ENCODE measurements around the gene ADCY5.

ADCY5 gene

DNA sequence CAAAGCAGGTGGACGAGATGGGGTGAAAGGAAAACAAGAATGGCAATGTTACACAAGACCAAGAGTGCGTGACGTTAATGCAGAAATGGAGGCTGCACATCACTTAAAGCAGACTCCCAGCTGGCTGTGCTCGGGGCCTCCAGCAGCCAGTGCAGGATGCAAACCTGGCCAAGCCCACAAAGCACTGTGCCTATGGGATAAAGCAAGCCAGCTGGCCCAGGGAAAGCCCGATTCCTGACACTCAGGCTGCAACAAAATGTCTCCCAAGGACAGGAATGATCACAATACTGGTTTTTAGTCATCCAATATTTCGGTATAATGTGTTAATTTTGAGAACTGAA lies 161.0 kb downstream of the ADCY5 start:
- Histone ChIP-seq H3K9ac (ENCODE audit: low read depth, low read length) (no peak overlapping the region), H3K9me3 (replicated peaks; ENCODE audit: low read length) (no peaks in the 10 kb centered on the region), H3K36me3 (ENCODE audit: insufficient read depth, low read length) (no peaks in the 10 kb centered on the region), H3K27me3 (ENCODE audit: control insufficient read depth, insufficient read depth, low read length) (no peaks in the 10 kb centered on the region), H3K4me3 (ENCODE audit: low read length) (no peak overlapping the region), H3K4me1 (ENCODE audit: control insufficient read depth, insufficient read depth, low read length) (no peaks in the 10 kb centered on the region), H3K4me2 (ENCODE audit: low read length) (no peak overlapping the region)

DNA sequence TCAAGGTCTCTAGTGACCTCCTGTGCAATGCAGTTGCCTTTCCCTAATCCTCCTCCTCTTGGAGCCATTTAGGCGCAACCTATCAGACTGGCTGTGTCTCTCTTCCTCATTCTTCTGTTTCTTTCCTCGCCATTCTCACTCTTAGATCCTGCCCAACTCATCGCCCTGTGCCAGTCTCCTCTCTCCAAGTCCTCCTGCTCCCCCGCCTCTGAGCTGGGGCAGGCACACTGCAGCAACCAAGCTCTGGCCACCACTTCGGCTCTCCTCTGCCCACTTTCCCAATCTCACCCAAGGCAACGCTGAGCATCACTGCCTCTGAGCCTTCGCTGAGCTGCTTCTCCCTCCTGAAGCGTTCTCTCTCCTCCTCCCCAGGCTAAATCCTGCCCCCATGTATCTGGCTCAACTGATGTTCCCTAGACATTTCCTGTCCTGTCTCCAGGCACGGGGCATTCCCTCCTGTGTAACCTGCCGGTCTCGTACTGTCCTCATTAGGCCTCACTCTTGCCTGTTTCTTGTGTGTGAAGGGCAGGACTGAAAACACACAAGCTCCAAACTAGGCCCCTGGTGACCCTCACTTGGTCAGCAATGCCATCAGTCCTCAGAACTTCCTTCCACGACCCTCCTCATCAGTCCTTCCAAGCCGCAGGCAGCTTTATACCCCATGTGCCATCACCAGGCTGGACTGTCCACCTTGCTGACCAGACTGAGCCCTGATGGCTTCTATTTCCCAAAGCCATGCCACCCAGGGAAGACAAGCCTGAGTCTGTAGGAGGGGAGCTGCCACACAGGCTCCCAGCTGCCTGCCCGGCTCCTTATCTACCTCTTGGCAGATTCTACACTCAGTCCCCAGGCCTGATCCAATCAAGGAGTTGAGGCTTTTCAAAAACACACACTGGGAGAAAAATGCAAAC lies 161.6 kb downstream of the ADCY5 start:
- Histone ChIP-seq H3K4me1 (ENCODE audit: control insufficient read depth, insufficient read depth, low read length) (no peaks in the 10 kb centered on the region), H3K4me3 (ENCODE audit: low read length) (no peak overlapping the region), H3K9ac (ENCODE audit: low read depth, low read length) (no peak overlapping the region), H3K9me3 (replicated peaks; ENCODE audit: low read length) (no peaks in the 10 kb centered on the region), H3K4me2 (ENCODE audit: low read length) (no peak overlapping the region), H3K36me3 (ENCODE audit: insufficient read depth, low read length) (no peaks in the 10 kb centered on the region), H3K27me3 (ENCODE audit: control insufficient read depth, insufficient read depth, low read length) (no peaks in the 10 kb centered on the region)

DNA sequence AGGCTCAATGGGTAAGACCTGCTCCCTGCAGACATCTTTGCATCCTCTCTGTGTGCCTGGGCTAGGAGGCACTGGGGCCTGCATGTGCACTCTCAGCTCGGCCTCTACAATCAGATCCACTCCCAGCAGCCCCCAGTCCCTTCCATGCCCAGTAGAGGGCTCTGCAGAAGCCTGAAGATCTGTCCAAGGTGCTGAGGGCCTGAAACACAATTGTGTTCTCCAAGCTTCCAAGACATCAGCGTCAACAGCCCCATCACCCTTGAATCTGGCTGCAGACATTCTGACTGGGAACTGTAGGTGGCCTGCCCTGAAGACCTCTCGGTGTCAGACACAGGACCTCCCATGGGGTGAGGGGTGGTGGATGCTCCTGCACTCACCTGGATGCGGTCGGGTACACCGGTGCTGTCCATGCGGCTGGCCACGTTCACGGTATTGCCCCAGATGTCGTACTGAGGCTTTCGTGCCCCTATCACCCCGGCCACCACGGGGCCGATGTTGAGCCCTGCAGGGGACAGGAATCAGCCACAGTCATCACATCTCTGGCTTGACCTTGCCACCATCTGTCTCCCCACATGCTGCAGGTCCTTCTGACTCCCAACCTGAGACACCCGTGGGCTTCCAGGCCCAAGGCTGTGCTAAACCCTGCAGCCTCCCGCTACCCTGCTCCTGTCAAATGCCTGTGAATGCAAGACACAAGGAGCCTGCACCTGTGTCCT lies 162.4 kb downstream of the ADCY5 start:
- Histone ChIP-seq H3K4me2 (ENCODE audit: low read length) (no peak overlapping the region), H3K4me1 (ENCODE audit: control insufficient read depth, insufficient read depth, low read length) (no peaks in the 10 kb centered on the region), H3K36me3 (ENCODE audit: insufficient read depth, low read length) (no peaks in the 10 kb centered on the region), H3K9ac (ENCODE audit: low read depth, low read length) (no peak overlapping the region), H3K4me3 (ENCODE audit: low read length) (no peak overlapping the region), H3K27me3 (ENCODE audit: control insufficient read depth, insufficient read depth, low read length) (no peaks in the 10 kb centered on the region), H3K9me3 (replicated peaks; ENCODE audit: low read length) (no peaks in the 10 kb centered on the region)

DNA sequence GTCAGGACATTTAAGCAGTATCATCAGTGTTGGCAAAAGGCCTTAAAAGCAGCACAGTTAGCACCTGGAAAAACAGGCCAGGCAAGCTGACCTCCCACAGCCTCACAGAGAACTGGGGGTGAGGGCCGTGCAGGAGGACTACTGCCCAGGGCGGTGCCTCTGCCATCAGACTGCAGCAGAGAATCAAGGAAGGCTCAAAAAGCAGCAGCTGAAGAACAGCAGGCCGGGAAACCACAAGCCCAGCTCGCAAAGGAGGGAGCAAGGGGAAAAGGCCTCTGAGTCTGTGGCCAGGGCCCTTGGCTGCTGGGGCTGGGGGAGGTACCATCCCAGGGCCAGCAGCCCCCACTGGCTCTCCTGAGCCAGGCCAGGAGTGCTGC lies 163.0 kb downstream of the ADCY5 start:
- H3K27me3 ChIP-seq (ENCODE audit: control insufficient read depth, insufficient read depth, low read length), result no peaks in the 10 kb centered on the region
- no peaks in the 10 kb centered on the region for H3K36me3 ChIP-seq (ENCODE audit: insufficient read depth, low read length)
- no peaks in the 10 kb centered on the region for H3K9me3 ChIP-seq (replicated peaks; ENCODE audit: low read length)
- H3K4me1 ChIP-seq (ENCODE audit: control insufficient read depth, insufficient read depth, low read length), result no peaks in the 10 kb centered on the region
- no peak overlapping the region for H3K4me3 ChIP-seq (ENCODE audit: low read length)
- H3K4me2 ChIP-seq (ENCODE audit: low read length), result no peak overlapping the region
- no peak overlapping the region for H3K9ac ChIP-seq (ENCODE audit: low read depth, low read length)

DNA sequence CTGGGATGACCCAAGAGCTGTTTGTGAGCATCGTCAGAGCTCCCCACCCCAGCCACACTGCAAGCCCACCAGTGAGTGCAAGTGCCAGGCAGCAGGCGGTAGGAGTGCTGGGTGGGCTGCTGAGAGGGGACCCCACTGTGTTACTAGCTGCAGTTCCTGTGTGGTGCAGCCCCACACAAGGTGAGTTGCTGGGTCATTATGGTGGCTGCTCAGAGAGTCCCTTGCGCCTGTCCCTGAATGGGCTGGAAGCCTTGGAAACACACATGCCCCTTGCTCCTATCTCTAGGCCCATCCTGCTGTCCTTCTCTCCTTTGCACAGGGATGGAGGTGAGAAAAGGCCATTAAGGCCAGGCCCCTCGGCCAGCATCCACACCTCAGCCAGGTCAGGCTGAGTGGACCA lies 163.4 kb downstream of the ADCY5 start:
- Histone ChIP-seq H3K9ac (ENCODE audit: low read depth, low read length) (no peak overlapping the region), H3K4me1 (ENCODE audit: control insufficient read depth, insufficient read depth, low read length) (no peaks in the 10 kb centered on the region), H3K4me2 (ENCODE audit: low read length) (no peak overlapping the region), H3K9me3 (replicated peaks; ENCODE audit: low read length) (no peaks in the 10 kb centered on the region), H3K36me3 (ENCODE audit: insufficient read depth, low read length) (no peaks in the 10 kb centered on the region), H3K4me3 (ENCODE audit: low read length) (no peak overlapping the region), H3K27me3 (ENCODE audit: control insufficient read depth, insufficient read depth, low read length) (no peaks in the 10 kb centered on the region)

DNA sequence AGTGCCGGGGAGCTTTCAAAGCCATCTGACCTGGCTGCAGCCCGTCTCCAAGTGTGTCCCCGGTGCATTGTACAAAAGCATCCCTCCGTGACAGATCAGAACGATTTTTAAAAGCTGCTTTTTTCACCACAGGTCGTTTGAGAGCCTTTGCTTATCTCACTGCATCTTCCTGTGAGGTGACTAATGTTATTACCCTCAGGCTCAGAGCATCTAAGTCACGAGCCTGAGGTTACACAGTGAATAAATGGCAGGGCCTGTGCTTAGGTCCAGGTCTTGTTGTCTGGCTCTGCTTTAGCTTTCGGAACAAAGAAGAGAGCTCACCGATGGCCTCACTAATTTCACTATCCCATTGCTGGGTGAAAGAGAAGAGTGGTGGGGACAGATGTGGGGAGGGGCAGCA lies 163.8 kb downstream of the ADCY5 start:
- no peak overlapping the region for H3K9ac ChIP-seq (ENCODE audit: low read depth, low read length)
- no peaks in the 10 kb centered on the region for H3K4me1 ChIP-seq (ENCODE audit: control insufficient read depth, insufficient read depth, low read length)
- no peaks in the 10 kb centered on the region for H3K27me3 ChIP-seq (ENCODE audit: control insufficient read depth, insufficient read depth, low read length)
- no peak overlapping the region for H3K4me3 ChIP-seq (ENCODE audit: low read length)
- H3K4me2 ChIP-seq (ENCODE audit: low read length), result no peak overlapping the region
- no peaks in the 10 kb centered on the region for H3K9me3 ChIP-seq (replicated peaks; ENCODE audit: low read length)
- no peaks in the 10 kb centered on the region for H3K36me3 ChIP-seq (ENCODE audit: insufficient read depth, low read length)

DNA sequence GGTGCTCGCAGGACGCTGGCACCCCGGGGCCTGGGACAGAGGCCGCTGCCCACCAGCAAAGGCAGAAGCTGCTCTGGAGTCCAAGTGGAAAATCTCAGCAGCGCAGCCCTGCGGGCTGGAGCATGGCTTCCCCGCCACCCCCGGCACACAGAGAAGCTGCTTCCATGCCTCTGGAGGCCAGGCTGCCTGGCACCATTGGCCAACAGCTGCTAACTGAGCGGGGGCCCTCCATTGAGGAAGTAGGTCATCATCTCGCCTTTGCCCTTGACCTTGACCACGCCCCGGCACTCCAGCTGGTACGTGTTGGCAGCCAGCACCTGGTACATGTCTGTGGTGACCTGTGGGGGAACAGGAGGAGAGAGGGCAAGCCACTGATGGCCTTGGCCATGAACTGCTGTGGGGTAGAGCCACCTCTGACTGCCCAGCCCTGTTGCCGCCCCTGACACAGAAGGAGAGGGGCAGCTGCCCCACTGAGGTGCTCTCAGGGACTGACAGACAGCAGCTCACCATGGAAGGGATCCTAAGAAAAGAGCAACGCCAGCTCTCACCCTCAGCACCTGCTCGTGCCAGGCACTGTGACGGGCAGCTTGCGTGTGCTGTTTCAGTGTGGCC lies 164.4 kb downstream of the ADCY5 start:
- no peak overlapping the region for H3K4me2 ChIP-seq (ENCODE audit: low read length)
- no peaks in the 10 kb centered on the region for H3K9me3 ChIP-seq (replicated peaks; ENCODE audit: low read length)
- no peak overlapping the region for H3K9ac ChIP-seq (ENCODE audit: low read depth, low read length)
- no peaks in the 10 kb centered on the region for H3K4me1 ChIP-seq (ENCODE audit: control insufficient read depth, insufficient read depth, low read length)
- no peaks in the 10 kb centered on the region for H3K36me3 ChIP-seq (ENCODE audit: insufficient read depth, low read length)
- no peaks in the 10 kb centered on the region for H3K27me3 ChIP-seq (ENCODE audit: control insufficient read depth, insufficient read depth, low read length)
- H3K4me3 ChIP-seq (ENCODE audit: low read length), result no peak overlapping the region

DNA sequence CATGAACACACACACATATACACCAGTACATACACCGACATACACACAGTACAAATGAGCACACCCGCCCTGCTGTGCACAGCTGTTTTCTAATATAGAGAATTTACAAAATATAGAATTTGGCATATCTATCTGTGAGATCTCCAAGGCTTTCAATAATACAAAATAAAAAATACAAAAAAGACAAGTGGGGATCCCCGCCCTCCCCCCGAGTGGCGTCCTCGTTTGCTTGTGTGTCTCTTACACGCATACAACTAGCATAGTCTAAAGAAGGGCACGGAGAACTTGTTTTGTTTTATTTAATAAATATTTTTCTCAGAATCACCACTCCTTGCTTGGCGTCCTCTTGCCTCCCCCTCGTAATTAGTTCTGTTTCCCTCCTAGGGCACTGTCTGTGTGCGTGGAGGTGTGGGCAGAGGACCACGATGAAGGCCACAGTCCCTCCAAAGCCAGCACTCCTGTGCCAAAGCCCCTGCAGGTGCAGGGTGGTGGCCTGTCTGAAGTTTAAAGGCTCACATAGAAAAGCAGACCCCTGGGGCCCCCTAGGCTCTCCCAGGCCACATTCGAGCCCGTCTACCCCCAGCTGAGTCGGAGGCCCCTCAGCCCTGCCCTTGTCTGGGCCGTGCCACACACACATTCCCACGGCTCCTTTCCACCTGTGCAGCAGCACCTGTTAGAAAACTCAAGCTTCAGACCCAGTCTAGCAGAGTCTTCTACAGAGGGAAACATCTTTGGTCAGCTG lies 165.1 kb downstream of the ADCY5 start:
- Histone ChIP-seq H3K4me3 (ENCODE audit: low read length) (no peak overlapping the region), H3K27me3 (ENCODE audit: control insufficient read depth, insufficient read depth, low read length) (no peaks in the 10 kb centered on the region), H3K4me1 (ENCODE audit: control insufficient read depth, insufficient read depth, low read length) (no peaks in the 10 kb centered on the region), H3K4me2 (ENCODE audit: low read length) (no peak overlapping the region), H3K9me3 (replicated peaks; ENCODE audit: low read length) (no peaks in the 10 kb centered on the region), H3K9ac (ENCODE audit: low read depth, low read length) (no peak overlapping the region), H3K36me3 (ENCODE audit: insufficient read depth, low read length) (no peaks in the 10 kb centered on the region)

DNA sequence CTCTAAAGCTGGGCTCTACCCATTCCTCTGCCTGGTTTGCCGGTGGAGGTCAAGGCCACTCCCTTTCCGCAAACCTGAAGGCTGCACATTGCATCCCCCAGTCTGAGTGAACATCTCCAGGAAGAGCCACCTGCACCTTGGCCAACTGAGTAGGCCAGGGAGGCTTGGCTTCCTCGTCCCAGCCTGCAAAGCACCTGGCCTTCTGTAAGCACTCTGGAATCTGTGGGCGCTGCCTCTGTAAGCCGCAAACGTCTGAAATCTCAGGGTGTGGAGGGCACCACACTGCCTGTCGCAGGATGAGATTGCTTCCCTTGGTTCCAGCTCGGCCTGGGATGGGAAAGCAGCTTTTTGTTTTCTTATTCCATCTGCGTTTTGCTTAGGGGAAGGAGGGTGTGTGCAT lies 165.8 kb downstream of the ADCY5 start:
- Histone ChIP-seq H3K36me3 (ENCODE audit: insufficient read depth, low read length) (no peaks in the 10 kb centered on the region), H3K4me2 (ENCODE audit: low read length) (no peak overlapping the region), H3K4me3 (ENCODE audit: low read length) (no peak overlapping the region)

DNA sequence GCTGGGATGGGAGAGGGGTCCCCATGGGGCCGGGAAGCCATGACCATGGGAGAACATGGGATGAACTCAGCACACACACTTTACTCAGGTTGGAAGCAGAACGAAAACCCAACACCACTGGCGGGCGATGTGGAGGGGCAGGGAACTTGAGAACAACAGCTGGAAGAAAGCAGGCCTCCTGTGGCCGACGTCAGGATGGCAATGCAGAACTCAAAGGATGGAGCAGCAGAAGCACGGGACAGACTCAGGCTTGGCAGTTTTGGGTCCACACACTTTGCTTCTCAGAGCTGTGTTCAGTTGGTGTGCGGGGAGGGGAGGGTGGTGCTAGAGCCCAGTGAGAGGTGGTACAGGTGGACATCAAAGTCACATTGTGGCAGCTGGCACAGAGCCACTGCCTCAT lies 166.4 kb downstream of the ADCY5 start:
- Histone ChIP-seq H3K27me3 (ENCODE audit: control insufficient read depth, insufficient read depth, low read length) (no peaks in the 10 kb centered on the region), H3K36me3 (ENCODE audit: insufficient read depth, low read length) (no peaks in the 10 kb centered on the region), H3K9ac (ENCODE audit: low read depth, low read length) (no peak overlapping the region), H3K9me3 (replicated peaks; ENCODE audit: low read length) (no peaks in the 10 kb centered on the region), H3K4me2 (ENCODE audit: low read length) (no peak overlapping the region), H3K4me3 (ENCODE audit: low read length) (no peak overlapping the region), H3K4me1 (ENCODE audit: control insufficient read depth, insufficient read depth, low read length) (no peaks in the 10 kb centered on the region)

More for the DNA sequence above, 165.8 kb downstream of the ADCY5 start:
- Histone ChIP-seq H3K9me3 (replicated peaks; ENCODE audit: low read length) (no peaks in the 10 kb centered on the region), H3K27me3 (ENCODE audit: control insufficient read depth, insufficient read depth, low read length) (no peaks in the 10 kb centered on the region), H3K9ac (ENCODE audit: low read depth, low read length) (no peak overlapping the region), H3K4me1 (ENCODE audit: control insufficient read depth, insufficient read depth, low read length) (no peaks in the 10 kb centered on the region)

DNA sequence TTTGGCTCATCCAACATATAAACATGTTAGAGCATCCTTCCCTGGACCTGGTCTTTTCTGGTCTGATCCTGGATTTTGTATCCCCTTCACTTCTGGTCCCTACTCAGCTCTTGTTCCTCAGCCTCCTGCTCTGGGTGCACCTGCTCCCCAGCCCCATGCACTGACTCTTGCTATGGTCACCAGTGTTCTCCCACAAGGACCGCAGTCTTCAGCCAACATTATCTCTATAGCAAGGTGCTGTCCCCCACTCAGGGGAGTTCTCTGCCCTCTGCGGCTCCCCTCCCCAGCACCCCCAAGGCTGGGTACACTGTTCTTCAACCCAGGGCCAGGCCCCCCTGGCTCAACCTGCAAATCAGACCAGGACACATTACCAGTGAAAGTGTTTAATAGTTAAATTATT lies 167.0 kb downstream of the ADCY5 start:
- no peak overlapping the region for H3K4me2 ChIP-seq (ENCODE audit: low read length)
- H3K36me3 ChIP-seq (ENCODE audit: insufficient read depth, low read length), result no peaks in the 10 kb centered on the region
- no peaks in the 10 kb centered on the region for H3K4me1 ChIP-seq (ENCODE audit: control insufficient read depth, insufficient read depth, low read length)
- H3K9me3 ChIP-seq (replicated peaks; ENCODE audit: low read length), result no peaks in the 10 kb centered on the region
- no peak overlapping the region for H3K9ac ChIP-seq (ENCODE audit: low read depth, low read length)
- no peak overlapping the region for H3K4me3 ChIP-seq (ENCODE audit: low read length)
- no peaks in the 10 kb centered on the region for H3K27me3 ChIP-seq (ENCODE audit: control insufficient read depth, insufficient read depth, low read length)
